GM19438 (cell line): ENCODE data around the gene MAOA.

Source experiments
- ATAC-seq: cut with Tn5 transposase; IDR thresholded peaks from one replicate; pipeline ENCODE4 v1.9.1; 2021; ENCODE audit warnings: low read depth; ENCODE audit not compliant: unreplicated experiment

MAOA gene

GRCh38 chrX:43745938-43746721 is 90.0 kb downstream of the MAOA start:
- no peak for ATAC-seq

DNA sequence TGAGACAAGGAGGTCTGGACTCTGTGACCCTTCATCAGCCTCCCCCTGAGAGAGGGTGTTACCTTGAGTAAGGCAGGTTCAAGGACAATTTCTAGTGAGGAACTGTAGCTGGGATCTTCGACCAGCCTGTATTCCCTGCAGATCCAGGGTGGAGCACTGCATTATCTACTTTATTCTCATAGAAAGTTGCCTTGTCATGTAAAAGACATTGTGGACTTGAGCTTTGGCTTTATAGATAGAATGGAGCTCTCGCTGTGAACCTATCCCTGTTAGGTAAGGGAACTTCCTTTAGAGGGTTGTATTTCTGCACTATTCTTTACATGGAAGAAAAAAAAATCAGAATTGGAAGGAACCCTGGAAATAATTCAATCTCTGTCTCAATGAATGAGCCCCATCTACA is 91.4 kb downstream of the MAOA start:
- ATAC-seq = no peak

DNA sequence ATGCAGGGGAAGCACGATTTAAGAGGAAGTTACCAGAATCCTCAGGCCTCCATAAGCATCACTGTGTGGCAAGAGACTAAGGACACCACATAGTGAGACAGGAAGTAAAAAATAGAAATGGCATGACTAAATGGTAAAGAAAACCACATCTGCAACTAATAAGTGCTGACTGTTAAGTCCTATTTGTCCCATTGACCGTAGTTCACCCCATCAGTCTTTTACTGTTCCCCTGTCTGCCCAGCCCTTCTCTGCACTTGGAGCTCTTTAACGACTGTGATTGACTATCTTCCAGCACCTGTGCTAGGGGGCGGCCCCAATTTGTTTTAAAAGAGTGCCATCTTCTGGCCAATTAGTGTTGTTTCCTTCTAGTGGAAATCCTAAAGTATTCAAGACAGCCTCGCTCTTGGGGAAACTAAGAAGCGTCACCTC is 94.2 kb downstream of the MAOA start:
- peak; percentile 75 for ATAC-seq

DNA sequence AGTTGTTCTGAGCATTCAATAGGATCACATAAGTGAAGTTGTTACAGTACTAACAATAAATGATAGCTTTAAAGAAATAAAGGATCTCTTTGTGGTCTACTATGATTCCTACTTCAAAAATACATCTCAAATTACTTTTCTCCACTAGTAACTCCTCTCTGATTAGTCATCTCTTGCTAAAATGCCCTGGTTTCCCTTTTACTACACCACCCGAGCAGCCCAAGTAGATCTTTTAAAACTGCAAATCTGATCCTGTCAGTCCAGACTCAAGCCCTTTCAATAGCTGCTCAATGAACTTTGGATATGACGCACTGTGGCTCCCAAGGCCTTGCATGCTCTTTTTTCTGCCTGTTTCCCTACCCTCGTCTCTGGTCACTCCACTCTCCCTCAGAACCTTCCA is 97.5 kb downstream of the MAOA start:
- ATAC-seq = no peak

DNA sequence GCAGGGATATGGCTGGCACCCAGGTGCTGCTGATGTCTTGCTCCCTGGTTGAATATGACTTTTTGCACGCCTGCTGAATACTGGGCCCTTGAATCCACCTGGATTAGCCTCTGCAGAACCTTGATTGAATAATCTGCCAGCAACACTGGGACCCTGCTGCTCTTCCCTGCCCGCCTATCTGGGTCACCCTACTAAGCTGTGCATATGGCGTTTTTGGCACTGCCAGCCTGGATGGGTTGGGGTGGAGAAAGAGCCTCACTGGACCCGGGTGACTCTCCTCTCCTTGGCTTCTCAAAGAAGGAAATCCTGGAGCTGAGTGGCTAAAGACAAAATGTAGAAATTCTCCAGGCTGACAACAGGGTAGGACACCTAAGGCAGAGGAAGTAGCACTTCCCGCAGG is 100.0 kb downstream of the MAOA start:
- no peak for ATAC-seq

GRCh38 chrX:43758044-43758443 is 101.9 kb downstream of the MAOA start:
- ATAC-seq = no peak

- no peak for ATAC-seq
These were observed 130.0 kb downstream of the MAOA start for GRCh38 chrX:43785930-43786591.
